GM18526 (cell line): ENCODE results near the gene TRAM2.

ENCODE experiments used
- POLR2A ChIP-seq: IDR thresholded peaks from 3 replicates; pipeline ENCODE4 v1.6.1; 2011; ENCODE audit not compliant: insufficient read length; ENCODE audit errors: extremely low read depth

TRAM2 gene

GRCh38 chr6:52577778-52578463, 1.1 kb upstream of the TRAM2 start:
- TF ChIP-seq POLR2A, result no peak

GRCh38 chr6:52576392-52577021, 353 bp downstream of the TRAM2 start:
- no peak for TF ChIP-seq POLR2A

- TF ChIP-seq POLR2A, result no peak
Measured at GRCh38 chr6:52576054-52576391, 837 bp downstream of the TRAM2 start.

DNA sequence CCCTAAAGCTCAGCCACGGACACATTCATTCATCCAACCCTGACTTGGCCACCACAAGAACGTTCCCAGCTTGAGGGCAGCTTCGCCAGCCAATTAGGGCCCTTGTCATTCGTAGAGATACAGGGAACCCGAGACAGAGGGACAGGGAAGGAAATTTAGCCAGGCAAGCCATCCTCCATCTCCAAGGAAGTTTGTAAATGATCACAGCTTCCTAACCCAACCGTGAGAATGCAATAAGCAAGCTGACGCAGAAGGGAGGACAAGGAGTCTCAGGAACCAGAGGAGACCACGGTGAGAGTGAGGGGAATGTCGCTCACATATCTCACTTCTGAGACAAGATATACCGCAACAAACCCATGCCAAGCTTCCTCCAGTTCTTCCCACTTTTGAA, 1.4 kb downstream of the TRAM2 start:
- TF ChIP-seq POLR2A, result no peak

DNA sequence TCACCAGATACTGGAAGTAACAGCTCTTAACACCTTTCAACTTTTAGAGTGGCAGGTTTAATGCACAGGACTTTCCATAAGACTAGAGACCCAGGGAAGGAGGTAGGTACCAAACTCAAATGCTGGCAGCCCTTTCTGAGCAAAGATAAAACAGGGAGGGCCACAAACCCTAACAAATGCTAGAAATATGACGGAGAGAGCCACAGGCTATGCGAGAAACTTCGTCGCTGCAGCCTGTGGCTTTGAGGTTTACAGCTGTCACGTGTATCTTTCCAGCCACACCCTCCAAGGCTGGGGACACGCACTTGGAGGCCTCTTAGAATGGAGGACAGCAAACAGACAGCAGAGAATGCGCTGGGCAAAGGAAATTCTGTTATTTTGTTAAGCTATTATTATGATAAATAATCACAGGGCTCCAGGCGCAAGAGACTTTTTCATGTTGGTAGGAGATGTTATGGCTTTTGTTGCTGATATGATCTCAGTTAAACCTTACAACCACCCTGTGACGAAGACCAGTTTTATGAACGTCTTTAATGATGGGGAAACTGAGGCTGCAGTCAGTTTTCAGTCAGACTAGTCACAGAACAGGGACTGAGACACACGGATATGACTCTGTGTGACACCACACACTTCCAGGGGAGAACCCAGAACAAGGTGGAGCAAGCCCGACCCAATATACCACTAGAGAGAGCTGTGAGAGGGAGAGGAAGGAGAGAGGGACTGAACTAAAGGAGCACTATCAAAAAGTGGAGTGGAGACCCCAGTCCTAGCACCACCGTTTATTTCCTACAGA, 2.0 kb downstream of the TRAM2 start:
- no peak for TF ChIP-seq POLR2A

DNA sequence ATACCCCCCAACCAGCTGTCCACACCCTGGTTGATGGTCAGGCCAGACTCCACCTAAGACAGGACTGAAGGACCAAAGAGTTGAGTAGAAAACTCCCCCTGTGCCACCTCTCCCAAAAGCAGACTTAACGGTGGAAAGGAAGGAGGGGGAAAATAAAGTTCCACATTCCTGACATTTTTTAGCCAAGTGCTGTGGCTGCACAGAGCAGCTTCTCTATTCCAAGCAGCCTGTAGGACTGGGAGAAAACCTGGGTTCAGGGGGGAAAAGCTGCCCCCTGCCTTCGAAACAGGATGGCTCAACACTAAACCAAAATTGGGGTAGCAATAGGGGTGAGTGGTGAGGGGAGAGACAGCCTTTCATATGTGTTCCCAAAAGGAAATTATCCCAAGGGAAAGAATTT, 3.6 kb downstream of the TRAM2 start:
- TF ChIP-seq POLR2A, result no peak

- no peak for TF ChIP-seq POLR2A
Measured at GRCh38 chr6:52572536-52572935, 4.3 kb downstream of the TRAM2 start.

GRCh38 chr6:52571099-52571755, 5.6 kb downstream of the TRAM2 start:
- no peak for TF ChIP-seq POLR2A

GRCh38 chr6:52570291-52570700, 6.6 kb downstream of the TRAM2 start:
- no peak for TF ChIP-seq POLR2A

DNA sequence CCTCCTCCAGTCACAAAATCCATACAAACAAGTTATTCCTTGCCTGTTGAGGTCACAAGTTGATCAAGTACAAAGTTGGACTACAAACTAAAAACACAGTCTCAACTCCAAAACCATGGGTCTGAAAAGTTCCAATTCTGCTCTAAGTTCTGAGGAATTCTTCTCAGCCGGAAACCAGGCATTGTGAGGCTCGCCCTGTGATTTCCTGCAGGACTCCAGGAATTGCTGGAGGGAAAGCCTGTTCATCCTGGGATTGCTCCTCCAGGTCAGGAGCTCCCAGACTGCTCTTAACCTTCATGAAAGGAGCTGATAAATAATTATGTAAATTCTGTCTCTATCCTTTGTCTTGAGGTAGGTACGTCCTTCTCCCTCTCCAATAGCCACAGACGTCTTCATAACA, 8.5 kb downstream of the TRAM2 start:
- TF ChIP-seq POLR2A, result no peak

- TF ChIP-seq POLR2A, result no peak
Measured at GRCh38 chr6:52566853-52567279, 10.0 kb downstream of the TRAM2 start.

GRCh38 chr6:52566201-52566600, 10.7 kb downstream of the TRAM2 start:
- no peak for TF ChIP-seq POLR2A

DNA sequence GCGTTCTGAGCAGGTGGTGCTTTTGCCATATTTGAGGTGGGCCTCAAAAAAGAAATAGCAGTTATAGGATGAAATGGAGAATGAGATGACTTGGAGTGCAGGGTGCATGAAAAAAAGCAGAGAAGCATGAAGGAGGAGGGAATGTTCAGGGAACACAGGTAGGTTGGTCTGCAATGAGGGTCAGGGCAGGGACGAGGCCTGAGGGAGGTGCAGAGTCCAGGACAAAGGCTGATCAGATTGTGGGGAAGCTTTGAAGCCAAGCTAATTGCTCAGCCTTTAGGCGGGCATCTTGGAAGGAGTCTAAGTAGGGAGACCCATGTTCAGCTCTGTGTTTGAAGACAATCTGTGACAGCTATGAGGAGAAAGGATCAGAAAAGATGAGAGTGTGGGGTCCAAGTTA, 12.0 kb downstream of the TRAM2 start:
- no peak for TF ChIP-seq POLR2A

DNA sequence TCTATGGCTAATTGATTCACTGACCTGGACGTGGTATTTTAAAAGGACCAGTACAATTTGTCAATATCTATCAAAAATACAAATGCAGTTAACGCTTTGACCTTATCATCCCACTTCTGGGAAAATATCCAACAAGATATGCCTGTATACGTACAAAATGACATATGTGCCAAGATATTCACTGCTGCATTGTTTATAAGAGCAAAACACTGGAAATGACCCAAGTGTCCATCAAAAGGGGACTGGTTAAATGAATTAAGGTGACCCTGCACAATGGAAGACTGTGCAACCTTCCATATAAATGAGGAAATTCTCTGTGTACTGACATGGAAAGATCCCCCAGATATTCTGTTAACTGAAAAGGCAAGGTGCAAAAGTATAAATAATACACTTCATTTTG, 13.9 kb downstream of the TRAM2 start:
- TF ChIP-seq POLR2A, result no peak

GRCh38 chr6:52560462-52560861, 16.4 kb downstream of the TRAM2 start:
- TF ChIP-seq POLR2A, result no peak

DNA sequence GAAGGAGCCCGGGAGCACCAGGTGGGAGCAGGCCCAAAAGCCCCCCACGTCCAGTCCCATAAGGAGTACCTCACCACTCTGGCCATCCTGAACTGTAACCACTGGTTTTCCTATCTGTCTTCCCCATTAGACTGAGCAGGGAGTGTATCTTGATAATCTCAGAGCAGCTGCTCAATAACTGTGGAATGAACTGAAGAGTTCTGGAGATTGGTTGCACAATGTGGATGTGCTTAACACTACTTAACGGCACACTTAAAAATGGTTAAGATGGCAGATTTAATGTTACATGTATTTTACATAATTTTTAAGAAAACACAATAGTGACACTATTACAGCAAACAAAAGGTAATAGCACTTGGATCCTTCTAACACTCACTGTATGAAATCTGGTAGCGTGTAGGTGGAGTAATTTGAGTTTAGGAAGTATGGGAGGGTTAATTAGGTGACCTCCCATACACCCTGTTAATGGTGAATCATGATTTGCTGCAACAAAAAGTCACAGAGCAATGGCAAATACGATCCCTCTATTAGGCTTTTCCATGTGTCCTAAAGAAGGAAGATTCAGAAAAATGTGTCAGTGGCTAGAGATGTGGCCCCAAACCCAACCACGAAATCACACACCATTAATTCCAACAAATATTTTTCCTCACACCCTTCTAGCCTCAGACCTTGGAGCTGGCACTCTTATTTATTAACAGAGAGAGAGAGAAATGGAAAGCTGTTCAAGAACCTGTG, 18.4 kb downstream of the TRAM2 start:
- TF ChIP-seq POLR2A, result no peak
